Measurements from ENCODE around the gene LRPAP1.

GRCh38 chr4:3501825-3502425 is 30.3 kb downstream of the LRPAP1 start:
- TF ChIP-seq CTCF (IDR thresholded peaks at IDR 0.05) (no peak), POLR2A (IDR thresholded peaks at IDR 0.05) (no peak)
